ENCODE results near the gene PLEKHA7.

PLEKHA7 gene

DNA sequence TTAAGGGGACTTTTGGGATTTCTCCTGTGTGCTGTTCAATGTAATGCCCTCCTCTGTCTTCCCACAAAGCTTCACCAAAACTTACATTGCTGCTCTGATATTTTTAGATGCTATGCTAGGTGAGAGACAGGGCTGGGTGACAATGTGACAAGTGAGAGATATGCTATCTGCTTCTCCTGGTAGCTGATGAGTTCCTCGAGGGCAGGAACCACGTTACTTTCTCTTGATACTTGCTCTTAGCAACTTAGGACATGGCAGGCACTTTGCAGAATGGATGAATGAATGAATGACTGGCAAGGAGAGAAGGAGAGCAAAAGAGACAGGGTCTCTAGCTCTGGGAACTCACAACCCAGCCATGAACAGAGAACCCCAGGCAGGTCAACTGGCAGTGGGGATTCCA, 160.4 kb downstream of the PLEKHA7 start:
- DNase-seq (ENCODE audit: low read depth): no peak
- TF ChIP-seq CTCF (IDR thresholded peaks at IDR 0.05; ENCODE audit: low read length, missing control alignments): no peak
- no peak overlapping the region for H3K4me3 ChIP-seq (replicated peaks; ENCODE audit: low read depth, low read length)

DNA sequence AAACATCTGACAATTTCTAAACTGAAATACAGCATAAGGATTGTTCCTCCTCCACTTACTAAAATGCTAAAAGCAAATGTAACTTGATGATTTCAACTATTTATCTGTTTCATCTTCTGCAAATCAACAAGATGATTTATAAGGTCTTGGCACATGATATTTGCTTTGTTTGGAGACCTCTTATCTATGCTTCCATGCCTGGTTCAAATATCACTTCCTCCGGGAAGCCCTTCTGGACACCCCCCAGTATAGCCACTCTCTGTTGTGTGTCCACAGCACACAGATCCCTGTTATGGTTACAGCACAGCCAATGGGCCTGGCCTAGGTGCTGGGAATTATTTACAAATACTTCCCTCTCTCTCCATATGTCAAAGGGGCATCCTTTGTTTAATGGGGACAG, 160.9 kb downstream of the PLEKHA7 start:
- H3K4me3 ChIP-seq (replicated peaks; ENCODE audit: low read depth, low read length): no peak overlapping the region
- TF ChIP-seq CTCF (IDR thresholded peaks at IDR 0.05; ENCODE audit: low read length, missing control alignments): no peak
- no peak for DNase-seq (ENCODE audit: low read depth)

- H3K4me3 ChIP-seq (replicated peaks; ENCODE audit: low read depth, low read length): no peak overlapping the region
- no peak for TF ChIP-seq CTCF (IDR thresholded peaks at IDR 0.05; ENCODE audit: low read length, missing control alignments)
- DNase-seq (ENCODE audit: low read depth): peak; percentile 7
Observed at GRCh38 chr11:16846305-16846704, 167.9 kb downstream of the PLEKHA7 start.

DNA sequence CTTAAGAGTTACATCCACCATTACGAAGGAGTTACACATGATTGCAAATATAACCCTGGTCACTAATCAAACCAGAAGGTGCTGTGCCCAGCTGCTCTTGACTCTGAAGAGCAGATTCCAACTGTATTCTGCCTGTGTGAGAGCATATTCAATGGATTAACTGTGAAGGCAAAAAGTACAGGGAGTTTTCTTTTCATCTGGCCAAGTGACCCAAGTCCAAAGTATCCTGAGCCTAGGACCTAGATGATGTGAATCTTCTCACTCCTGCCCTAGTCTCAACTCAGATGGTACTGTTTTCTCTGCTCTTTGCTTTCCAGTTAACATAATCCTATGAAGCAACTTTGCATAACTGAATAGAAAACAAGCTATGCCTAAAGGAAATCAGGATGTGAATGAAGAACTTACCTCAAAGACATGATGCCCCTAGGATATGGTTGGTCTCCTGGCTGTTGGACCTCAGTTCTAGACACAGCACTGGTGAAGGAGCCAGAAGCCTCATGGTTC, 169.9 kb downstream of the PLEKHA7 start:
- DNase-seq (ENCODE audit: low read depth): no peak
- no peak for TF ChIP-seq CTCF (IDR thresholded peaks at IDR 0.05; ENCODE audit: low read length, missing control alignments)

DNA sequence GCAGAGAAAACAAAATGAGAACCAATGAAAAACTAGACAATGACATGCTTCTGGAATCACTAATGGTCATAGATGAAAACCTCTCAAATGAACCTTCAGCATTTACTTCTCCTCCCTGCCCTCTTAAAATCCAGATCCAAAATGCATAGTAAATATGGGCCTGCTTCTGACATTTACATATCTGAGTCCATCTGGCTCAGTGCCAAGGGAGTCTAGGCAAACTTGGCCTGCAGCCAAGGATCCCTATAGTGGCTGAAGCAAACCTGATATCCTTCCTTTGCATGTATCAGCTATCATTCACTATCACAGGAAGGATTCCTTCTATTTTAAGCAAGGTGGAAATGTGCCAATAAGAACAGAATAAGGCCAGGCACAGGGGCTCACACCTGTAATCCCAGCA, 170.9 kb downstream of the PLEKHA7 start:
- no peak for TF ChIP-seq CTCF (IDR thresholded peaks at IDR 0.05; ENCODE audit: low read length, missing control alignments)

More for the DNA sequence above, 169.9 kb downstream of the PLEKHA7 start:
- H3K4me3 ChIP-seq (replicated peaks; ENCODE audit: low read depth, low read length): no peak overlapping the region

DNA sequence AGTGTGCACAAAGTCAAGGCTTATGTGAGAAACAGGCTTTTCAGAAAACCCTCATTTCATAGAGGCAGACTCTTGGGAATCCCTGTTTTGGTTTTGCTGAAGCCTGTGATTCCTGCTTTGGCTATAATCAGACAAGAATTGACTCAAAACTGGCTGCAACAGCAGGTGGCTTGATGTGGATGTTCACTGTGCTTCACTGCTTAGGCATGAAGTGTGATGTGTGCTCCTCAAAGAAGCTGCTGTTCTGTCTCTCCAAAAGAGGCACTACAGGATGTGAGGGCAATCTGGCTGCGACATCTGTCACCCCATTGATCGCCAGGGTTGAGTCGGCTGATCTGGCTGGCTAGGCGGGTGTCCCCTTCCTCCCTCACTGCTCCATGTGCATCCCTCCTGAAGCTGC, 172.2 kb downstream of the PLEKHA7 start:
- no peak for TF ChIP-seq CTCF (IDR thresholded peaks at IDR 0.05; ENCODE audit: low read length, missing control alignments)
- DNase-seq (ENCODE audit: low read depth): no peak
- H3K4me3 ChIP-seq (replicated peaks; ENCODE audit: low read depth, low read length): no peak overlapping the region

More for the DNA sequence above, 170.9 kb downstream of the PLEKHA7 start:
- peak; percentile 14 for DNase-seq (ENCODE audit: low read depth)
- H3K4me3 ChIP-seq (replicated peaks; ENCODE audit: low read depth, low read length): no peak overlapping the region

DNA sequence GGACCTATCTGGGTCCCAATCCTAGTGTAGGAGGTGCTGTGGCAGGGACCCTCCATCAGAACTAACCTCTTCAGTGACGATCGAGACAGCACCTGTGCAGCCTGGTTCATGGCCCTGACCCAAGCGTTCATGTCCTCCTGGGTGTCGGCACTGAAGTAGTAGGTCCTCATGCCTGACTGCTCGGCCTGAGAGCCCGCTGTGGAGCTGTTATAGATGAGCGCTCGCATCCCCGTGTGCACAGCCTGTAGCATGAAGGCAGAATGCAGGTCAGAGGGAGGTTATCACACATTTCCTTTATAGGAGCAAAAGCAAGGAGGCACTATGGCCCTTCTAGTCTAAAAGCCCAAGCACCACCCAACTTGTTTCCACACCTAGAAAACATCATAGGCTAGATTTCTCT, 172.7 kb downstream of the PLEKHA7 start:
- no peak for TF ChIP-seq CTCF (IDR thresholded peaks at IDR 0.05; ENCODE audit: low read length, missing control alignments)
- H3K4me3 ChIP-seq (replicated peaks; ENCODE audit: low read depth, low read length): no peak overlapping the region
- DNase-seq (ENCODE audit: low read depth): no peak
